ENCODE results near the gene ARHGEF38.

ARHGEF38 gene

DNA sequence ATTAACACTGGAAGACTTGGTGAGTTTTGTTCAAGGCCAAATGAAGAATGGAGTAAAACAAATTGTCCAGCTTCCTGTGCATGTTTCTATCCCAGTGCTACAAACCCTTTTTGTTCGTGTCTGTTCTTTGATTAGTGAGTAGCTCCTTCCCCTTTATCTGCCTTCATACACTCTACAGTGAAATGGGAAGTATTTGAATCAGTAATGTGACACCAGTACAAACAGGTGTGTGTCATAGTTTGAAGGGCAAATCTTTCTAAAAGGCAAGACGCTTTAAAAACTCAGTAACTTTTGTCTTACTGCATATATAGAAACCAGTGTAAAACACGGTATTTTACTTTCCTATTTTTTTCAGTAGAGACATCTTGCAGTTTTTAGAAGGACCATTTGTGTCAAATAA, 5.9 kb downstream of the ARHGEF38 start:
- in situ Hi-C loops (cut with MboI; ENCODE audit: low sequenced_read_pairs), result no loop called here

DNA sequence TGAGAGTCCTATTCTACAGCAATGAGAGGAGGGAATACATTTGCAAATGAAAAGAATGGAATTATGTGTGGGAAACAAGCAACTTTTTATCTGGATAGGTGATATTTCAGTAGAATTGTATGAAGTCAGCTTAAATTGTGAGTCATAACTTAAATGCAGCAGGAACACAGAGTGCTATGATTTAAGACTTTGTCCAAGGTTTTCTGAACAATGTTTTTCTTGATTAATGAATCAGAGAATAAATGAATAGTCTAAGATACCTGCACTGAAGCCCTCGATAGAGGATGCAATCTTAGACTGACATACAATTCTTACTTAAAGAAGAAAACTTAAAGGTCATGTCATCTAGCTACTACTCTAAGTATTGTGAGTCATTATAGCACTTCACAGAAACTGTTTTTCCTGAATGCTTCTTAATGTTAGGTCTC, 8.0 kb downstream of the ARHGEF38 start:
- in situ Hi-C loops (cut with MboI; ENCODE audit: low sequenced_read_pairs), result no loop called here

DNA sequence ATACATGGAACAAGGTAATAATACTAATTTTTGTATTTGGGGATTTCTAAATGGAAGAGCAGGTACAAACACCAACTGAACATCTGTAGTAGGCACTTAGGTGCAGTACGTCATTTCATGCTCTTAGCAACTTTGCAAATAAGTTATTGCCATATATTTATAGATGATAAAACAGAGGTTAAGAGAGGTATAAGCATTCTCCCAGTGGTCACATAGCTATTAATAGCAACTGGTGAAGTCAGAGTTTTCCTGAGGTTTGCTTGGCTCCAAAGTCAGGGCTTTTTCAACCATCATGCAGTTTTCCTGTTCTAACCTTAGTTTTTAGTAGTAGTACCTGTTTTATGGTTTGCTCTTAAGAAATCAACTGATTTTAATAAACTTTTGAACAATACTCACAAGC, 10.9 kb downstream of the ARHGEF38 start:
- in situ Hi-C loops (cut with MboI; ENCODE audit: low sequenced_read_pairs), result no loop called here

DNA sequence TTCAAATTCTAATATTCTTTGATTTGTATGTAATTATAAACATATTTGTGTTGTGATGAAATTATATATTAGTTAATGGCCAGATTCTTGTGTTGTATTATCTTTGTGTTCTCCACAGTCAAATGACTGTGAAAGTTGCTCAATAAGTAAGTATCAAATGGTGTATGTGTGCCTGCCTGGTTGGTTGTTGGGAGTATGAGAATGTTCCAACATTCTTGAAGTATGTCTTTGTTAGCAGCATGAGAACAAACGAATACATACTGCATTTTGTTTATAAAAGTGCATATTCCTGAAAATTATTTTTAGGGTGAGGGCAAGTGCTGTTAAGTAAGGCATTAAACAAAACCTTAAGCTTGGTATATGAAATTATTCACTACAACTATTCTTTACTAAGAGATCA, 16.2 kb downstream of the ARHGEF38 start:
- in situ Hi-C loops (cut with MboI; ENCODE audit: low sequenced_read_pairs), result no loop called here

DNA sequence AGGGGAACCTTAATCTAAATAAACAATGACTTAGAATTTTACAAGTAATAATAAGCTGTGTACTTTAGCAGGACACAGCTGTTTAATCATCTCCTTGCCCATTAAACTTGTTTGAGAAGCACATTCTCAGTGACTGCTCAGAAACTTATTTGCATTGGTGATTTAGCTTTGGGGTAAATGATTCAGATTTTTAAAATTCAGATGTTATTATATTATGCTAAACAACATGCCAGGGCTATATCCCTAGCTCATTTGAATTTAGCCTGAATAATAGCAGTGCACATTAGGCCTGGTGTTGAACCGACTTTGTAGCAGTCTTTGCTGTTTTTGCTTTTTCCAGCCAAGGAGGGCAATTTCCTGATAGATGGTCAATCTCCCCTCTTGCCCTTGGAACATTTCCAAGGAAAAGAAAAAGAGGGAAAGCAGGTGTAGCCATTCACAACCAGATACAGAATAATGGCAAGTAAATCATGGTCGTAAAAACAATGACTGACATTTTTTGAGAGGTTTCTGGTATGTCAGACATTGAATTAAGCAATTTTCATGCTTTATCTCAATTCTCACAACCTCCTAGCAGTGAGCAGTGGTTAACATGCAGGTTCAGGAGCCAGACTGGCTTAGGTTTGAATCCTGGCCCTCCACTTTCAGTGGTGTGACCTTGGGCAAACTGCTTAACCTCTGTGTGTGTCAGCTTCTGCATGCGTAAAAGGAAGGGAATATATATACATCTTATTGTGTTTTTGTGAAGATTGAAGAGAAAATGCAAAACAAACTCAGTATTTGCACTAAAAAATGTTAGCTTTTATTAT, 16.8 kb downstream of the ARHGEF38 start:
- in situ Hi-C loops (cut with MboI; ENCODE audit: low sequenced_read_pairs), result no loop called here

DNA sequence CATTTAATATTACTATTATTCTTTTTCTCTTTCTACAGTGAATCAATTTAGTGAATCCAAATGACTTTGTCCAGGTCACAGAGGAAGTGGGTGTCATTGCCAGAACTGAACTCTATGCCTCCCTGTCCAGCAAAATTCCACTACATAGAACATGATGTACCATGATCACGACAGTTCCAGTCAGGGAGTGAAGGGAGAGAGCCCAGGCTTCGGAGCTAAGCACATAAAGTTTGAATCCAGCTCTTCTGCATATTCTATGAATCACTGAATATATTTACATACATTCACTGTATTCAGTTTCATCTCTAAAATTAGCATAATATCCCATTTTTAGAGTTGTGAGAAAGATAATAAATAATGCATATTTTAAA, 17.4 kb downstream of the ARHGEF38 start:
- in situ Hi-C loops (cut with MboI; ENCODE audit: low sequenced_read_pairs), result no loop called here

DNA sequence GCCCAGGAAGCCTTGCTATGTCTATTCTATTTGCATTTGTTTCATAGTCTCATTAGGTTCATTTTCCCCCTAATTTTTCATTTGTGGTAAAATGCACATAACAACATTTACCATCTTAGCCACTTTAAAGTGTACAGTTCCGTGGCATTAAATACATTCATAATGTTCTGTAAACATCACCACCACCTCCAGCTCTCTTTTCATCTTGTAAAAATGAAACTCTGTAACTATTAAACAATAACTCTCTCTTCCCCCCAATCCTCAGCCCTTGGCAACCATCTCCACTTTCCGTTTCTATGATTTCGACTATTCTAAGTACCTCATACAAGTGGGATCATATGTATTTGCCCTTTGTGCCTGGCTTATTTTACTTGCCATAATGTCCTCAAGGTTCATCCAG, 19.9 kb downstream of the ARHGEF38 start:
- in situ Hi-C loops (cut with MboI; ENCODE audit: low sequenced_read_pairs), result no loop called here

DNA sequence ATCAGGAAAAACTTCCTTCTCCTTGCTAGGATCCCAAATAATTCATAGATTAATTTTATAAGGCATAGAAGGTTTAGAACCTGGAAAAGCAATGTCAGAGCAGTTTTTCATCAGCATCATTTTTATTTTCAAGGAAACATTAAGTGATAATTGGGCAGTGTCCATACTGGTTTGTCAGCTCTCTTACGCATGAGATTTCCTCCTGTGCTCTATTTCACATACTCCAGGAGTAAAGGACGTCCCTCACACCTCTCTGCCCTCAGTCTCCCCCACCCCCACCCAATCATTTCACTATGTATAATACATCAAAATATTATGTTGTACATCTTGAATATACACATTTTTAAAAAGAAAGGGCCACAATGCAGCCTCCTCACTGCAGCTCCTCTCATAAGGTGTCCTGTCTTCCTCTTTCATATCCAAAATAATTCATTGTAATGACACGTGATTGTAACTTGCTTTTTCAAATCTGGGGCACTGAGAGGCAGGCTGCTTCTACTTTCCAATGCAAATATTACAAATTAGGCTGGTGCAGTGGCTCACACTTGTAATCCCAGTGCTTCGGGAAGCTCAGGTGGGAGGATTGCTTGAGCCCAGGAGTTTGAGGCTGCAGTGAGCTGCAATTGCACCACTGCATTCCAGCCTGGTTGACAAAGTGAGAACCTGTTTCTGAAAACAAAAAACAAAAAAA, 34.4 kb downstream of the ARHGEF38 start:
- in situ Hi-C loops (cut with MboI; ENCODE audit: low sequenced_read_pairs), result no loop called here

DNA sequence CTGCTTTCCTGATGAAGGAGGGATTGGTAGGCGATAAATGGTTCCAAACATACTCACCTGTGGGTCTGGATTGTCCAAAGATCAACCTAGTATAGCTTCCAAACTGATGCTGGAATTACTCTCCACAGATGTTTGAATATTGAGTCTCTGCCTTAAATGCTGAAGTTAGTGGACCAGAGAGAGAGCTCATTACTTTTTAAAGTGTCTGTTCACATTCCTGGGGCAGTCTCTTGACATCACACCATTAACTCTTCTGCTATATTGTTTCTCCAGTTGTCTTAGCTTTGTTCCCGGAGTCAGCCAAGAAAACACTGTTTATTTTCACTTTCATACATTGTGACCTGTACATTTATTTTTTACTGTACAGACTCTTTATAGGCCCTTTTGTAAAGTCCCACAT, 35.4 kb downstream of the ARHGEF38 start:
- in situ Hi-C loops (cut with MboI; ENCODE audit: low sequenced_read_pairs), result no loop called here

DNA sequence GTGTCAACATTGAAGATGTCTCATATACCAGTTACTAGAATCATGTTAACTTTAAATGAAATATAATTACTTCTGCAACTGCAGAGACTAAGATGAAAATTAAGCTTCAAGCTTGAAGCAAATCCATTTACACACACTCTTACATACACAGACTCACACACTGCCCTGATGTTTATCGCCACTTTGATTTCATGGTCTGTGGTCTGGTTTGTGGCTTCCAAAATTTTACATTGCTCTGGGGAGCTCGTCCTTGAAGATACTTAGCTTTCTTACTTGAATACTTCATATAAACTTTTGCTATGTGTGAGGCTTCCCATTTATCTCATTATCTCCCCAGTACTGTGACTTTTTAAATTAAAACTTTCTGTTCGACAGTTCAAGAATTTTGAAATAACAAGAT, 35.8 kb downstream of the ARHGEF38 start:
- in situ Hi-C loops (cut with MboI; ENCODE audit: low sequenced_read_pairs), result no loop called here

DNA sequence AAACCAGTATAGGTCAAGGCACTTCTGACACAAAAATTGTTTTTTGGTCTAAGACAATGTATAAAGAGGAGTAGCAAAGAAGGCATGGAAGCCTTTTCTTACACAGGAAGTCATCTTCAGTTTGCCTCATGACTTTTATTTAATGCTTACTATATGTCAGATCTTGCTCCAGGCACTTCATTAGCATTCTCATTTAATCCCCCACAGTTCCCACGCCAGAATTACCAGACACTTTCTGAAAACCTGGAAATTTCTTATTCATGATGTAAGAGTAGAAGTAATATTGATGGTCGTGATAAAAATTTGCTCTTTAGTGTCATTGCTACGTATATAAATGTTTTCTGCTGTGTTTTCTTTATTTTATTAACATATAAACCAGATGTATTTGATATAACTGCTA, 39.2 kb downstream of the ARHGEF38 start:
- in situ Hi-C loops (cut with MboI; ENCODE audit: low sequenced_read_pairs), result no loop called here

DNA sequence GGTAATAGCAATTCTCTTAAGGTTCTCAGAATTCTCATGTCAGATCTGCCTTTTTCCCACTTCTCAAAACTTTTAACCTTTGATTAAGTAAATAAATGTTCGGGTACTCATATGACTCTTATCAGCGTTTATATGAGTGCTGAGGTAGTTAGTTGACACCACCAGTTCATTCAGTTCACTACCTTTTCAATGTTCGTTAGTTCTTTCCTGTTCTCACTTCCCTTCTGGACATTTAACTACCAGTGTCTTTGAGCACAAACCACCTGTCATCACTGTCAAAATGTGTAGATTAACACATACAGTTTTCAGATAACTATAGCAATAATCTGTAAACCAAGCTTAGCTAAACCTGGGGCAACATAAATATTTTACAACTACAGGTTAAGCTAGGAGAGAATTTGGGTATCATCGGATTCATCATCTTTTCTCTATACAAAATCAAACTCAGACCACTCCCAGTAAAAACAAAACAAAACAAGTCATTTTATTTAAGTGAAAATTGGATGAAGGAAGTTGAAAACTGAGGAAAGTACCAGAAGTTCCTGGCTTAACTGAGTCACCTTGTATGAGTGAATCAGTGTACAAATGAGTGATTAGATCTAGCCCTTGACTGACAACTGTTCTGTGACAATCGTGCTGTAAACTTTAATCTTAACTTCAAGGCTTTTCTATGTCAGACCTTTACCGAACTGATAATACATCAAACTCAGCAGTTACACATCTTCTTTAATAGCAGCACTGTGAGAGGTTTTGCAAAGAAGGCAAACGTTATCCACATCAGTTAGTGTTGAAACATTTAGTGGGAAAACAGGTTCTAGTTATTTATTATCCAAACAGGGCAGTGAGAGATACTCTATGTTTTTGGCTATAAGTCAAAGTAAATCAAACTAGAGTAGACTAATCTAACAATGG, 41.9 kb downstream of the ARHGEF38 start:
- in situ Hi-C loops (cut with MboI; ENCODE audit: low sequenced_read_pairs), result no loop called here

DNA sequence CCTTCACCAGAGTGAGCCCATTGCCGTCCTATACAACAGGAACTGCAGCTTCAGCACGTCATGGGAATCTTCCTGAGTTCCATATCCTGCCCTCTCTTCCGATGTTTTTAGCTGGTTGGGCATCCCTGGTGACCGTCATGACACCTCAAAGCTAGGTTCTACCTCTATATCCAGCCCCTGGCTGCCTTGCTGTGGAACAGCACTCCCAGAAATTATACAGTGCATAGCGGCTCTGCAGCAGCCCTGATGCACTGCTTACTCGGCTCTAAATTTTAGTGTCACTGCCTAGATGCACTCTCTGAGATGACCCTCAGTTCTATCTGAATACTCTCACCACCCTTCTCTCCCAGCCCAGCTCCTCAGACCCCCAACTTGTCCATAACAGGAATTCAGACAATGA, 44.3 kb downstream of the ARHGEF38 start:
- in situ Hi-C loops (cut with MboI; ENCODE audit: low sequenced_read_pairs), result no loop called here

DNA sequence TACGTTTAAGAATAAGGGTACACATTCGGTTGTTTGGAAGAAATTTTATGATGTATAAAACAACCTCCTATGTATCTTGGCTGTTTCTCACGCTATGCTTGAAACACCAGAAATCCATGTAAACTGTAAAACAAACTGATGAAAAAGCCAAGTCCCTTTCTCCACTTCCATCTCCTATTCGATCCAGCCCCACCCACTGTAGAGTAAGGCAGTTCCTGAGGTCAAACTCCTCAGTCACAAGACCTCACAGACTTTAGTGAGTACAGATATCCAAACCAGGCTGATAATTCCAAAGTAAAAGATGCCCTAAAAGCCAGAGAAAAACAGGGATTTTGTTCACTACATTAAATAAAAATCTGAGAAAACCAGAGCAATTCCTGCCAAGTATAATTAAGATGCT, 45.6 kb downstream of the ARHGEF38 start:
- in situ Hi-C loops (cut with MboI; ENCODE audit: low sequenced_read_pairs), result no loop called here

DNA sequence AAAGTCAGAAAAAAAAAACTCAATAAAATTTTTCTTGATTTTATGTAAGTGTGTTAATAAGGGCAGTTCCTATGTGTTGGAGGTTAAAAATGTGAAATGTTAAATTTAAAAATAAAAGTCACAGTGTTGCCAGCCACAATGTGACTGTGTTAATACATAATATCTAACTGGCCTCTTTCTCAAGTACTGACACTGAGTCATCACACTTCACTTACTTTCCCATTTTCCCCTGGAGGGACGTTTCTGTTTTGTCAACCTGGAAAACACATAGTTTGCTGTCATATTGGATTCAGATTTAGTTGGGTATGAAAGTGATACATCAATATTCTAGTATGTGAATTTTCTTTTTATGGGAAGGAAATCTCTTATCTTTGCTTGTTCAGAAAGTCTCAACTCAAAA, 46.4 kb downstream of the ARHGEF38 start:
- in situ Hi-C loops (cut with MboI; ENCODE audit: low sequenced_read_pairs), result no loop called here

DNA sequence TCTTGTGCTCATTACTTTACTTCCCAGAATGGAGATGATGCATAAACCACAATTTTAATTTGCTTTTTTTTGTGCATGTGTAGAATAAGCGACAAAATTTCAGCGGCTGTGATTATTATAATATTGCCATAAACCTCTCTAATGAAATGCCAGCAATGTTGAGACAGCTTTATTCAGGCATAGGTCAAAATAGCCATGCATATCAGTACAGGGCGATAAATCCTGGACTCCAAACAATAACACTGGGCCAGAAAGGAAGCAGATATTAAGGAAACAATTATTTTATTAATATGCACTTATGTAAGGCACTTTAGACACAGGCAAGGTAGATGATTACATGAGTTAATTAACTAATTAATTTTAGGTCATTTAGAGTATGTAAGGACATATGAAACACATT, 47.1 kb downstream of the ARHGEF38 start:
- in situ Hi-C loops (cut with MboI; ENCODE audit: low sequenced_read_pairs), result no loop called here

DNA sequence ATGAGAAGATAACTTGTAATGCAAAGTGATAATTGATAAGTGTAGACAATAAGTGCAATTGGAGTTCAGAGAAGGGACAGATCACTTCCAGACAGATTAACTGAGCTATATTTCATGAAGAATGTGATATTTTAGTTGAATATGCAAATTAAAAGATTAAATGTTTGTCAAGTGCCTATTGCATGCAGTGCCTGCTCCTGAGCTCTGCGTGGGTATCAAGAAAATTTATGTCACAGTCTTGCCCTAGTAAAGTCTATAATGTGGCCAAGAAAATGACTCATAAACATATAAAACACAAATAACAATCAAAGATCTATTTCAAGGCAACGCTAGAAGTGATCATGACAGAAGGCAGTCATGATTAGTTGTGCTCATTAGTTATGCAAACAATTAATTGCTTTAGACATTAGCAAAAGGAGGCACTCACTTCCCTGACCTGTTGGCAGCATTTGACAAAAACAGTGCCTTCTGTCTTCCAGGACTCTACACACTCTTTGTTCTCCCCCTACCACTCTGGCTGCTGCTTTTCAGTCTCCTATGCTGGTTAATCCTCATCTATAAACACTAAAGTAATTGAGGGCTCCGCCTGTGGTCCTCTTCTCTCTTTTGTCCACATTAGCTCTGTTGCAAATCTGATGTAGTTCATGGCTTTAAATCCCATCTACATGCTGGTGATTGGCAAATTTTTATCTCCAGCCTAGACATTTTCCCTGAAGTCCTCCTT, 47.7 kb downstream of the ARHGEF38 start:
- in situ Hi-C loops (cut with MboI; ENCODE audit: low sequenced_read_pairs), result no loop called here

DNA sequence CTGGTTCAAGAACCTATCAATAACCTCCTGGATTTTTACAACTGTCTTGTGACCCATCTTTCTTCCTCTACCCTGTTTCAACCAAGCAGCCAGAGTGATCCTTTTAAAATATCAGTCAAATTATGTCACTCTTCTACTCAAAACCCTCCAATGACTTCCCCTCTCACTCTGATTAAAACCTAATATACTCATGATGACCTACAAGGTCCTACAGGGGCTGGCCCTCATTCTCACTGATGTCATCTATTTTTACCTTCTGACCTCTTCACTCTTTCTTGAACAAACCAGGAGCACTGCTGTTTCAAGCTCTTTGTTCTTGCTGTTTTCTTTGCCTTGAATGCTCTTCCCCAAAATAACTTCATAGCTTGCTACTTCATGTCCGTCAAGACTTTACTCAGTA, 48.5 kb downstream of the ARHGEF38 start:
- in situ Hi-C loops (cut with MboI; ENCODE audit: low sequenced_read_pairs), result no loop called here

DNA sequence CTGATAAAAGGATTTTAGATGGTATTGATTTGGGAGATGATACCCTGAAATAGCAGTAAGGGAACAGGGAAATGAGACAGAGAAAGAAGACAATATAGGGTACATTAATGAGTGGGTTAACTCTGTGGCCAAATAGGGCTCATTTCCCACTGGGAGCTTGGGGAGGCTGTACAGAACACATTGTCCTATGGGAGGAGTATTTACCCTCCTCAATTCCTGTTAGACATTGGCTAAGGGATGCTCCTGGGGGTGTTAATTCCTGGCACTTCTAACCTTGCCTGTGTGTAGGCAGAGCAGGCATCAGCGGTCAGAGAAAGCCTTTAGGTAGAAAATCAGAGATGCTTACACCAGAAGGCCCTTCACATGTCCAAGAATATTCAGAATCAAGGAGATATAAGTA, 49.0 kb downstream of the ARHGEF38 start:
- in situ Hi-C loops (cut with MboI; ENCODE audit: low sequenced_read_pairs), result no loop called here

DNA sequence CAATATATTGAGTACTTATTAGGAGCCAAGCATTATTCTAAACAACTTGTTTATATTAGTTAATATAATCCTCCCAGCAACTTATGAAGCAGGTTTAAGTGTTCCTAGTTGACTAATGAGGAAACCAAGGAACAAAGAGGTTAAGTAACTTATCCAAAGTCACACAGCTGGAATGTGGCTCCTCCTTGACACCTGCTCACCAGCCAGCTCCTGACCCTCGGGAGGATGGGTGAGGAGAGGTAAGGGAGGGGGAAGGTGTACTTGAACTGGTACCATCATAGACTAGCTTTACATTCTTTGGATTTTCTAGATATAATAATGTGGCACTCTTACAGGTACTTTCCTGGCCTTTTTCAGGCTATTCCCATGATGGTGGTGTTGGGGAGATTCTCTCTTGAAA, 50.7 kb downstream of the ARHGEF38 start:
- in situ Hi-C loops (cut with MboI; ENCODE audit: low sequenced_read_pairs), result no loop called here

DNA sequence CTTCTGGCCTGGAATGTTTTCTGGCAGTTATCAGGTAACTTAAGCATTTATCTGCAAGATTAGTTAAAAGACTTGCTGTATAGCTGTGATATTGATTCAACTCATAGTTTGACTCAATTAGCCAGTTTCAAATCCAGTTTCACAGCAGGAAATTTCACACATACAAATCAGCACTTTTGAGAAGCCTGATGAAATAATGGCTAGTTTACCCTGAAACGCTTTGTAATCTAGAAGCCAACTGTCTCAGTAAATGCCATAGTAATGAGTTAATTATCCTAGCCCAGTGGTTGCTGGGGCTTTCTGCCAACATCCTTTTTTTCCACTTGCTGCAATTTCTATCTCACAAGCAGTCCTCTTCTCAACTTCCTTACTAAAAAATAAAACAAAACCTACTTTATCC, 53.1 kb downstream of the ARHGEF38 start:
- in situ Hi-C loops (cut with MboI; ENCODE audit: low sequenced_read_pairs), result no loop called here
